A549 (cell line): ENCODE data around the gene HOXA13. TPM values are rescaled to one million over a fixed set of nuclear protein-coding genes. Genes with fewer than 3 reads are reported as not detected.

Experiments
- ATAC-seq, 2 experiments: fragments of 200-7000 bp in 1 of 2; fragments of >200 bp in 1 of 2; cut with Nextera tagmentation in 1 of 2; cut with Tn5 transposase in 1 of 2; 3 replicates each; pipeline versions ENCODE4 v1.8.0 to v1.9.1; 2018 to 2020; ENCODE audit warnings: mild to moderate bottlenecking in 1 of 2, moderate library complexity in 1 of 2
- CTCF ChIA-PET: fragments of 300-600 bp; sonication (Branson Sonifier 250); formaldehyde crosslinking; extraction: SDS; loops from one replicate; lab custom pipeline; 2021; ENCODE audit warnings: antibody characterized with exemption, inconsistent platforms; lab: Yijun Ruan, JAX
- POLR2A ChIA-PET: fragments of 350-600 bp; formaldehyde crosslinking; extraction: SDS; loops from one replicate; lab custom pipeline; 2021; ENCODE audit warnings: antibody characterized with exemption, inconsistent platforms; lab: Yijun Ruan, JAX
- DNase-seq, 2 experiments: peaks; one replicate each; pipeline versions ENCODE4 v3.0.0 to v3.0.0-alpha.2; 2011 to 2016; ENCODE audit warnings: low read depth in 1 of 2, low spot score in 1 of 2
- FAIRE-seq: peaks from 2 replicates; lab custom pipeline; 2011; peaks lifted over from hg19 to GRCh38; lab: Jason Lieb, UNC
- H3K27ac ChIP-seq, 2 experiments: fragments of >200 bp; sonication (Bioruptor Twin); formaldehyde crosslinking; 3 replicates each; pipeline ENCODE4 v1.5.1; 2016 to 2017
- H3K4me1 ChIP-seq: fragments of >200 bp; sonication (Bioruptor Twin); formaldehyde crosslinking; 3 replicates; pipeline ENCODE4 v1.6.1; 2016
- H3K4me2 ChIP-seq: fragments of >200 bp; sonication (Bioruptor Twin); formaldehyde crosslinking; 3 replicates; pipeline ENCODE4 v1.6.1; 2016
- H3K4me3 ChIP-seq: fragments of >200 bp; sonication (Bioruptor Twin); formaldehyde crosslinking; 3 replicates; pipeline ENCODE4 v1.5.1; 2016
- H3K9me3 ChIP-seq: fragments of >200 bp; sonication (Bioruptor Twin); formaldehyde crosslinking; 3 replicates; pipeline ENCODE4 v1.6.1; 2016
- CBX2 ChIP-seq: fragments of 200-600 bp; sonication (generic); IDR thresholded peaks from 2 replicates; pipeline ENCODE4 v1.6.1; 2016; ENCODE audit warnings: low read depth, mild to moderate bottlenecking, borderline replicate concordance
- EHF ChIP-seq: fragments of 250-450 bp; sonication (Bioruptor Pico); IDR thresholded peaks from 2 replicates; pipeline ENCODE4 v1.5.0; 2020; ENCODE audit warnings: mild to moderate bottlenecking
- EHMT2 ChIP-seq: fragments of 200-600 bp; sonication (generic); IDR thresholded peaks from 2 replicates; pipeline ENCODE4 v1.6.1; 2016; ENCODE audit warnings: antibody characterized with exemption, low read depth, mild to moderate bottlenecking, moderate library complexity
- ELK1 ChIP-seq: fragments of 150-350 bp; IDR thresholded peaks from 2 replicates; pipeline ENCODE4 v1.6.1; 2014; ENCODE audit warnings: low read depth, mild to moderate bottlenecking, low read length
- EP300 ChIP-seq, 2 experiments: fragments of >200 bp; sonication (Bioruptor Twin); formaldehyde crosslinking; IDR thresholded peaks; 2 replicates in 1 of 2; 3 replicates in 1 of 2; pipeline ENCODE4 v1.6.1; 2016 to 2017
- ESRRA ChIP-seq: fragments of 150-350 bp; IDR thresholded peaks from 2 replicates; pipeline ENCODE4 v1.6.1; 2014; ENCODE audit warnings: mild to moderate bottlenecking, low read length, borderline replicate concordance
- HMGXB4 ChIP-seq: fragments of 250-450 bp; sonication (Bioruptor Pico); IDR thresholded peaks from 2 replicates; pipeline ENCODE4 v1.5.0; 2021; ENCODE audit warnings: mild to moderate bottlenecking, moderate library complexity, borderline replicate concordance
- HOXA7 ChIP-seq: fragments of 250-450 bp; sonication (Bioruptor Pico); IDR thresholded peaks from 2 replicates; pipeline ENCODE4 v1.5.0; 2020; ENCODE audit warnings: mild to moderate bottlenecking, moderate library complexity
- HOXB13 ChIP-seq: fragments of 250-450 bp; sonication (Bioruptor Pico); IDR thresholded peaks from 2 replicates; pipeline ENCODE4 v1.5.0; 2020; ENCODE audit warnings: low read depth, mild to moderate bottlenecking, moderate library complexity
- JUN ChIP-seq, 2 experiments: fragments of >200 bp; sonication (Bioruptor Twin); formaldehyde crosslinking; IDR thresholded peaks; 2 replicates in 1 of 2; 3 replicates in 1 of 2; pipeline ENCODE4 v1.6.1; 2016 to 2017
- JUNB ChIP-seq: fragments of >200 bp; sonication (Bioruptor Twin); formaldehyde crosslinking; IDR thresholded peaks from 2 replicates; pipeline ENCODE4 v1.6.1; 2016
- KDM1A ChIP-seq: fragments of 200-600 bp; sonication (generic); IDR thresholded peaks from 2 replicates; pipeline ENCODE4 v1.6.1; 2016; ENCODE audit warnings: low read depth, mild to moderate bottlenecking
- MAX ChIP-seq: IDR thresholded peaks from 2 replicates; pipeline ENCODE4 v1.6.1; 2012
- MYC ChIP-seq: IDR thresholded peaks from 2 replicates; pipeline ENCODE4 v1.6.1; 2012; ENCODE audit warnings: mild to moderate bottlenecking, inconsistent platforms, low read length, improper control_type of control experiment, borderline replicate concordance
- NFE2L2 ChIP-seq: fragments of 150-350 bp; conservative IDR thresholded peaks from 2 replicates; pipeline ENCODE4 v1.6.1; 2014; ENCODE audit warnings: low read length
- NR3C1 ChIP-seq: fragments of >200 bp; sonication (Bioruptor Twin); formaldehyde crosslinking; IDR thresholded peaks from 3 replicates; pipeline ENCODE4 v1.6.1; 2017
- PBX3 ChIP-seq: IDR thresholded peaks from 2 replicates; pipeline ENCODE4 v1.6.1; 2012
- RARB ChIP-seq: fragments of 250-450 bp; sonication (Bioruptor Pico); IDR thresholded peaks from 2 replicates; pipeline ENCODE4 v1.8.0; 2021; ENCODE audit warnings: mild to moderate bottlenecking, moderate library complexity
- REST ChIP-seq: fragments of 200-600 bp; sonication (generic); IDR thresholded peaks from 2 replicates; pipeline ENCODE4 v1.6.1; 2016; ENCODE audit warnings: antibody characterized with exemption, mild to moderate bottlenecking, moderate library complexity
- SREBF2 ChIP-seq: fragments of 450-650 bp; IDR thresholded peaks from 2 replicates; pipeline ENCODE4 v1.6.1; 2014; ENCODE audit warnings: mild to moderate bottlenecking, moderate library complexity
- TFCP2L1 ChIP-seq: fragments of 250-450 bp; sonication (Bioruptor Pico); IDR thresholded peaks from 2 replicates; pipeline ENCODE4 v1.5.0; 2021; ENCODE audit warnings: mild to moderate bottlenecking
- TP53 ChIP-seq: fragments of 250-450 bp; sonication (Bioruptor Pico); IDR thresholded peaks from 2 replicates; pipeline ENCODE4 v1.5.0; 2021; ENCODE audit warnings: mild to moderate bottlenecking, moderate library complexity
- ZC3H11A ChIP-seq: fragments of 450-650 bp; IDR thresholded peaks from 2 replicates; pipeline ENCODE4 v1.6.1; 2014; ENCODE audit warnings: antibody characterized with exemption, mild to moderate bottlenecking
- ZFP36 ChIP-seq: fragments of 450-650 bp; IDR thresholded peaks from 2 replicates; pipeline ENCODE4 v1.6.1; 2014; ENCODE audit warnings: borderline replicate concordance; ENCODE audit not compliant: partially characterized antibody
- ZSCAN20 ChIP-seq: fragments of 250-450 bp; sonication (Bioruptor Pico); IDR thresholded peaks from 2 replicates; pipeline ENCODE4 v1.8.0; 2022; ENCODE audit warnings: mild to moderate bottlenecking, moderate library complexity
- WGBS: methylation state at CpG from one replicate; pipeline ENCODE4 v1.1.6; 2017; ENCODE audit errors: missing lambda C conversion rate; 5-methylcytosine and 5-hydroxymethylcytosine counted together
- polyA plus RNA-seq, 4 experiments: library from polyadenylated mRNA; depleted of rRNA in 3 of 4; stranded (reverse); fragments of >200 nt; fragmentation: RNase III in 1 of 4; extraction: RNeasy Plus Mini Kit Qiagen cat#74134 plus additional on column Dnase treatment in 1 of 4; gene quantifications; 2 replicates in 3 of 4; 3 replicates in 1 of 4; pipeline ENCODE4 v1.2.3, GENCODE V29; 2011 to 2017
- TF ChIP-seq, protein P1 (sequence below): fragments of >200 bp; sonication (Bioruptor Twin); formaldehyde crosslinking; IDR thresholded peaks from 2 replicates; pipeline ENCODE4 v1.6.1; 2016
- TF ChIP-seq, protein P2 (sequence below): fragments of >200 bp; sonication (Bioruptor Twin); formaldehyde crosslinking; IDR thresholded peaks from 3 replicates; pipeline ENCODE4 v1.5.1; 2016

HOXA13 gene
- polyA plus RNA-seq, 2 of the 4 experiments (the other 2 are of a cell fraction), result 2.2 to 2.7 TPM

DNA sequence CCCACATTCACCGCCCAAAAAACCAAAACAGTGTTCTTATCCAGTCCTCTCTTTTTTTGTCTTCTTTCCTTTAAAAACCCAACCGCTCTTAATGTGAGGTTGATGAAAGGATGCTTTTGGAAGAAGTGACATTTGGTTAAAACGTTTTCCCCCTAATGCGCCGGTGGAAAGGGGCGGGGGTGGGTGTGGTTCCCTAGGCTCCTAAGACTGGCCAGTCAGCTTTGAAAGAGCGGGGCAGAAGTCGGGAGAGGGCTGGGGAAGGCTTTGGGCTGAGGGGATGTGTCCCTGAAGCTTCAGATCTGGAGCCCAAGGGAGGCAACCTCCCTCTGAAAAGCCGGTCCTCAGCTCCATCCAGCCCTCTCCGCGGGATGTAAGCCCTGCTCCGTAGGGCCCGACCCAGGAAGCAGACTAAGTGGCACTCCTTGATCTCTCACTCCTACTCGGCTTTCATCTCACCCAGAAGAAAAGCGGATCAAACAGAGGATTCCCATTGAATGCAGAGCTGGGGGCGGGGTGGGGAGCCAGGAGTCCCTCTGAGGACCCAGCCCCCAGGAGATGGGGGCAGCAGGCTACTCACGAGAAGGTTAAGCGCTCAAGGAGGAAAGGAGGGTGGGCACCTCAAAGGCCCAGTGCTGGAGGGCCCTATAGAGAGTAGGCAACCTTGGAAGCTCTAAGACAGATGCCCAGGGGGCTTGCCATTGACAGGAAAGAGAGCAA lies 40.3 kb upstream of the HOXA13 start:
- H3K4me3 ChIP-seq, result no peak overlapping the region
- POLR2A ChIA-PET, result no interaction called here
- 71% methylated on average over 18 of the region's 18 CpGs for WGBS
- H3K9me3 ChIP-seq, result no peaks in the 10 kb centered on the region
- no peak overlapping the region for H3K27ac ChIP-seq
- 0 out of 3 replicates have a peak, but pooled peaks cover 2% of the 10 kb centered on the region for H3K4me1 ChIP-seq
- FAIRE-seq (no peak), DNase-seq (no peak), ATAC-seq (no peak)
- CTCF ChIA-PET, result interaction anchor here (1.4 kb wide), 2 partner anchors 61 to 856 kb away, joined by 3 read pairs; no protein-coding TSS in a partner anchor
- no peak overlapping the region for H3K4me2 ChIP-seq
- TF ChIP-seq ZSCAN20 (no peak), JUN (IDR thresholded peaks at IDR 0.05) (no peak), NFE2L2 (no peak), ESRRA (no peak), NR3C1 (no peak), KDM1A (no peak), RARB (CRISPR knock-in tag) (no peak), EHMT2 (no peak), JUNB (no peak), ZFP36 (no peak), MYC (no peak), EP300 (IDR thresholded peaks at IDR 0.05) (no peak), REST (no peak), ELK1 (no peak), MAX (no peak)
- TF ChIP-seq, protein P1, sequence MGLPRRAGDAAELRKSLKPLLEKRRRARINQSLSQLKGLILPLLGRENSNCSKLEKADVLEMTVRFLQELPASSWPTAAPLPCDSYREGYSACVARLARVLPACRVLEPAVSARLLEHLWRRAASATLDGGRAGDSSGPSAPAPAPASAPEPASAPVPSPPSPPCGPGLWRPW, result no peak

DNA sequence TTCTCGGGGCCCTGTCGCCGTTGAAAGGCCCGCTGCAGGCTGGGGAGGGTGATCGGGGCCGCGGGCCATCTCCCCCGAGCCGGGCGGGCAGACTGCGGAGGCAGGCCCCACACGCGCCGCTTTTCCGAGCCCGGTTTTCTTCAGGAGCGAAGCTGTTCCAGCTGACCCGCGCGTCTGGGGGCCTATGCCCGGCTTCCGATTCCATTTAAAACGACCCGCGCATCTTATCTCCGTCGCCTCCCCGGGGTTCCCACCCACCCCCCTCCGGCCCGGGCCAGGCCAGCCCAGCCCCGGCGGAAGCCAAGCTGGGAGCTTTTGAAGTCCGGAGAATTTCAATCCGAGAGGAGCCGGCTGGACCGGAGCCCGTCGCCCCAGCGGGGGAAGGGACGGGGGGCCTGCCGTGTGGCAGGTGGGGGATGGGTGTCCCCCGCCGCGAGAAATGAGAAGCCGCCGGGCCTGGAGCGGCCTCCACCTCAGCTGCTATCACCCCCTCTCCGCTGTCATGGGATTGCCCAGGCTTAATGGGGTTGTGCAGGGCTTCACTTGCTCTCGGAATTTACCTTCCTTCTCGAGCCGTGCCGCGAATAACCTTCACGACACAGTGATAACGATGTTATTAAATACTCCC lies 39.6 kb upstream of the HOXA13 start:
- Histone ChIP-seq H3K4me3 (no peak overlapping the region), H3K4me2 (no peak overlapping the region), H3K27ac (no peak overlapping the region), H3K4me1 (peaks cover 8% of the 10 kb centered on the region; the same call in 2 of the 3 replicates), H3K9me3 (no peaks in the 10 kb centered on the region)
- 82% methylated on average over 47 of the region's 55 CpGs for WGBS
- ChIA-PET POLR2A (no interaction called here), CTCF (interaction anchor here (0.6 to 2.8 kb wide), 8 partner anchors 25 to 678 kb away, joined by 3 to 18 read pairs (median 4); no protein-coding TSS in a partner anchor)
- DNase-seq (no peak), ATAC-seq (no peak), FAIRE-seq (no peak)
- TF ChIP-seq SREBF2 (no peak), EHF (CRISPR knock-in tag) (no peak), JUNB (no peak), TFCP2L1 (CRISPR knock-in tag) (no peak), HMGXB4 (CRISPR knock-in tag) (no peak), TP53 (CRISPR knock-in tag) (no peak), HOXA7 (CRISPR knock-in tag) (no peak), CBX2 (no peak), EP300 (IDR thresholded peaks at IDR 0.05) (no peak), ZC3H11A (no peak), HOXB13 (no peak), EHMT2 (no peak), PBX3 (no peak)
- TF ChIP-seq, protein P2, sequence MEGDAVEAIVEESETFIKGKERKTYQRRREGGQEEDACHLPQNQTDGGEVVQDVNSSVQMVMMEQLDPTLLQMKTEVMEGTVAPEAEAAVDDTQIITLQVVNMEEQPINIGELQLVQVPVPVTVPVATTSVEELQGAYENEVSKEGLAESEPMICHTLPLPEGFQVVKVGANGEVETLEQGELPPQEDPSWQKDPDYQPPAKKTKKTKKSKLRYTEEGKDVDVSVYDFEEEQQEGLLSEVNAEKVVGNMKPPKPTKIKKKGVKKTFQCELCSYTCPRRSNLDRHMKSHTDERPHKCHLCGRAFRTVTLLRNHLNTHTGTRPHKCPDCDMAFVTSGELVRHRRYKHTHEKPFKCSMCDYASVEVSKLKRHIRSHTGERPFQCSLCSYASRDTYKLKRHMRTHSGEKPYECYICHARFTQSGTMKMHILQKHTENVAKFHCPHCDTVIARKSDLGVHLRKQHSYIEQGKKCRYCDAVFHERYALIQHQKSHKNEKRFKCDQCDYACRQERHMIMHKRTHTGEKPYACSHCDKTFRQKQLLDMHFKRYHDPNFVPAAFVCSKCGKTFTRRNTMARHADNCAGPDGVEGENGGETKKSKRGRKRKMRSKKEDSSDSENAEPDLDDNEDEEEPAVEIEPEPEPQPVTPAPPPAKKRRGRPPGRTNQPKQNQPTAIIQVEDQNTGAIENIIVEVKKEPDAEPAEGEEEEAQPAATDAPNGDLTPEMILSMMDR, result no peak
